ENCODE data around the gene MIPEP.

DNA sequence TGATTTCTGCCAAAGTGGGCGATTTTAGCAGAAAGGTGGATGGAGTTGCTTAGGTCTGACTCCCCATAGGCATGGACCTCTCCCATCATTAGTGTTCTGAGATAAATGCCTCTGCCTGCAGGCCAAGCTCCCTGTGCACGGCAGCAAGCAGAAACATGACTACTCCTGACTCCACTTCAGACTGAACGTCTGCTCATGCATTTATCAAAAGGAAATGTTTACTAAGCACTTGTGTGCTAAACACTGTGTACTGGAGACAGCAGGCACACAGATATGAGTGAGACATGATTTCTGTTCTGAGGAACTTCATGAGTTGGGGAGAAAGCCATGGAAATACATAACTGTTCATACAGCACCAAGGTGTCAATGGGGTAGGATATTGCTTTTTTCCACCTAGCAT is 149.6 kb downstream of the MIPEP start:
- TF ChIP-seq, protein P1, sequence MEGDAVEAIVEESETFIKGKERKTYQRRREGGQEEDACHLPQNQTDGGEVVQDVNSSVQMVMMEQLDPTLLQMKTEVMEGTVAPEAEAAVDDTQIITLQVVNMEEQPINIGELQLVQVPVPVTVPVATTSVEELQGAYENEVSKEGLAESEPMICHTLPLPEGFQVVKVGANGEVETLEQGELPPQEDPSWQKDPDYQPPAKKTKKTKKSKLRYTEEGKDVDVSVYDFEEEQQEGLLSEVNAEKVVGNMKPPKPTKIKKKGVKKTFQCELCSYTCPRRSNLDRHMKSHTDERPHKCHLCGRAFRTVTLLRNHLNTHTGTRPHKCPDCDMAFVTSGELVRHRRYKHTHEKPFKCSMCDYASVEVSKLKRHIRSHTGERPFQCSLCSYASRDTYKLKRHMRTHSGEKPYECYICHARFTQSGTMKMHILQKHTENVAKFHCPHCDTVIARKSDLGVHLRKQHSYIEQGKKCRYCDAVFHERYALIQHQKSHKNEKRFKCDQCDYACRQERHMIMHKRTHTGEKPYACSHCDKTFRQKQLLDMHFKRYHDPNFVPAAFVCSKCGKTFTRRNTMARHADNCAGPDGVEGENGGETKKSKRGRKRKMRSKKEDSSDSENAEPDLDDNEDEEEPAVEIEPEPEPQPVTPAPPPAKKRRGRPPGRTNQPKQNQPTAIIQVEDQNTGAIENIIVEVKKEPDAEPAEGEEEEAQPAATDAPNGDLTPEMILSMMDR (IDR thresholded peaks at IDR 0.05; ENCODE audit: low read depth, low read length, poor library complexity, severe bottlenecking) = no peak
- no peak for TF ChIP-seq EZH2phosphoT487 (IDR thresholded peaks at IDR 0.05; ENCODE audit: borderline replicate concordance, low read length)
